Left ventricle myocardium inferior (tissue), 1 donor: ENCODE measurements around the gene FBXO10. TPM values are rescaled to one million over a fixed set of nuclear protein-coding genes. Genes with fewer than 3 reads are reported as not detected.

Source experiments
- DNase-seq: peaks from one replicate; pipeline ENCODE4 v3.0.0-alpha.2; 2020
- H3K27ac ChIP-seq: fragments of 200-600 bp; replicated peaks from 2 replicates; pipeline ENCODE4 v1.8.0; 2021
- H3K27me3 ChIP-seq: fragments of 200-600 bp; 2 replicates; pipeline ENCODE4 v1.8.0; 2021; ENCODE audit warnings: low read depth
- H3K36me3 ChIP-seq: fragments of 200-600 bp; 2 replicates; pipeline ENCODE4 v1.8.0; 2021
- H3K4me1 ChIP-seq: fragments of 200-600 bp; 2 replicates; pipeline ENCODE4 v1.8.0; 2021
- H3K4me3 ChIP-seq: fragments of 200-600 bp; 2 replicates; pipeline ENCODE4 v1.8.0; 2021; ENCODE audit warnings: mild to moderate bottlenecking, moderate library complexity
- H3K9me3 ChIP-seq: fragments of 200-600 bp; replicated peaks from 2 replicates; pipeline ENCODE4 v1.8.0; 2021
- intact Hi-C: fragments of 100-400 bp; cut with micrococcal nuclease; formaldehyde crosslinking; loops from one replicate; pipeline ENCODE4 v1.11.0; 2022
- total RNA-seq: library from RNA; stranded (reverse); fragmentation: NEBNext Ultra II Directional; extraction: Animal tissue kit (Norgen Biotek cat#: 25700); gene quantifications from one replicate; pipeline ENCODE4 v1.2.1, GENCODE V29; 2021
- TF ChIP-seq, protein P1 (sequence below): fragments of 200-600 bp; IDR thresholded peaks from 2 replicates; pipeline ENCODE4 v1.8.0; 2021; ENCODE audit warnings: antibody characterized with exemption, mild to moderate bottlenecking, borderline replicate concordance
- donor health status: DM: no; HTN: yes; CAD: no; lungs with severe emphysema.

FBXO10 gene
- total RNA-seq, 1 donor from 2014 or later: 6.7 TPM

DNA sequence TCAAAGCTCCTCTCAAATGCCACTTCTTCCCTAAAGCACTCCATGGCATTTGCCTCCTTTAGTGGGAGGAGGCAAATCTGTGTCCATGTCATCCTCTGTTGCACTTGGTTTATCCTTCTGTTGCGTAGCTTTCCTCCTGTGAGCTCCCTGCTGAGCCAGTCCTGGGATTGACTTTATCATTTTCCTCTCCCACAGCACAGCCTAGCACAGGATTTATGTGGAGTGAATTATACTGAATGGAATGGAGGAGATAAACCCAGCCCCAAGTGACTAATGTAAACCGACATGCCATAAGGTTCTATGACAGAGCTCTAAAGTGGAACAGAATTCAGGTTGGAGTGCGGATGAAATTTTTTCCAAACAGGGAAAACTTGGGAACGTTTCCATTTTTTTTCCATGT, 42.6 kb upstream of the FBXO10 start:
- H3K27ac ChIP-seq: no peak overlapping the region
- TF ChIP-seq, protein P1, sequence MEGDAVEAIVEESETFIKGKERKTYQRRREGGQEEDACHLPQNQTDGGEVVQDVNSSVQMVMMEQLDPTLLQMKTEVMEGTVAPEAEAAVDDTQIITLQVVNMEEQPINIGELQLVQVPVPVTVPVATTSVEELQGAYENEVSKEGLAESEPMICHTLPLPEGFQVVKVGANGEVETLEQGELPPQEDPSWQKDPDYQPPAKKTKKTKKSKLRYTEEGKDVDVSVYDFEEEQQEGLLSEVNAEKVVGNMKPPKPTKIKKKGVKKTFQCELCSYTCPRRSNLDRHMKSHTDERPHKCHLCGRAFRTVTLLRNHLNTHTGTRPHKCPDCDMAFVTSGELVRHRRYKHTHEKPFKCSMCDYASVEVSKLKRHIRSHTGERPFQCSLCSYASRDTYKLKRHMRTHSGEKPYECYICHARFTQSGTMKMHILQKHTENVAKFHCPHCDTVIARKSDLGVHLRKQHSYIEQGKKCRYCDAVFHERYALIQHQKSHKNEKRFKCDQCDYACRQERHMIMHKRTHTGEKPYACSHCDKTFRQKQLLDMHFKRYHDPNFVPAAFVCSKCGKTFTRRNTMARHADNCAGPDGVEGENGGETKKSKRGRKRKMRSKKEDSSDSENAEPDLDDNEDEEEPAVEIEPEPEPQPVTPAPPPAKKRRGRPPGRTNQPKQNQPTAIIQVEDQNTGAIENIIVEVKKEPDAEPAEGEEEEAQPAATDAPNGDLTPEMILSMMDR: no peak
- intact Hi-C loops: no loop called here
- no peaks in the 10 kb centered on the region for H3K27me3 ChIP-seq
- H3K4me3 ChIP-seq: no peak overlapping the region
- no peak for DNase-seq
- no peaks in the 10 kb centered on the region for H3K9me3 ChIP-seq
- no peaks in the 10 kb centered on the region for H3K36me3 ChIP-seq
- H3K4me1 ChIP-seq: no peaks in the 10 kb centered on the region

- TF ChIP-seq, protein P1: no peak
- H3K27ac ChIP-seq: no peak overlapping the region
- H3K4me3 ChIP-seq: no peak overlapping the region
Measured at GRCh38 chr9:37617832-37618231, 41.7 kb upstream of the FBXO10 start.

GRCh38 chr9:37617161-37617560, 41.0 kb upstream of the FBXO10 start:
- DNase-seq: no peak
- Histone ChIP-seq H3K4me3 (no peak overlapping the region), H3K36me3 (no peaks in the 10 kb centered on the region), H3K27ac (no peak overlapping the region), H3K4me1 (no peaks in the 10 kb centered on the region), H3K27me3 (no peaks in the 10 kb centered on the region), H3K9me3 (no peaks in the 10 kb centered on the region)
- intact Hi-C loops: no loop called here
- TF ChIP-seq, protein P1: no peak

More at GRCh38 chr9:37617832-37618231, 41.7 kb upstream of the FBXO10 start:
- intact Hi-C loops: no loop called here
- Histone ChIP-seq H3K9me3 (no peaks in the 10 kb centered on the region), H3K27me3 (no peaks in the 10 kb centered on the region), H3K4me1 (no peaks in the 10 kb centered on the region), H3K36me3 (no peaks in the 10 kb centered on the region)
- no peak for DNase-seq

DNA sequence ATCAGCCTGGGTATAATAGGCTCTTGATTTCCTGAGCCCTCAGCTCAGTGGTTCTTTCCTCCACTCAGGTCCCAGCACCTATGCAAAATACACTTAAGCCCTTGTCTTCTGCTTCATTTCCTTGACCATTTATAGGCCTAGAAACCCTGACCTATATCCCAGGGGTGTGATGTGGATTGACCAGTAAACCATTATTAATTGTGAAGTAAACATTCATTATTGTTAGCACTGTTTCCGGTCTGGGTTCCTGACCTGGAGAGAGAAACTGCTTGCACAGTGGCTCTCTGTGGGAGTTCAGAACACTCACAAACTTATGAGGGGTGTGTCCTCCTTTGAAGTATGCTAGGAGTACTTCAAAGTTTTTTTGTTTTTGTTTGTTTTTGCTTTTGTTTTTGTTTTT, 35.8 kb upstream of the FBXO10 start:
- Histone ChIP-seq H3K36me3 (no peaks in the 10 kb centered on the region), H3K4me1 (no peaks in the 10 kb centered on the region), H3K4me3 (no peak overlapping the region), H3K9me3 (no peaks in the 10 kb centered on the region), H3K27ac (no peak overlapping the region), H3K27me3 (no peaks in the 10 kb centered on the region)
- intact Hi-C loops: no loop called here
- DNase-seq: no peak
- TF ChIP-seq, protein P1: no peak

GRCh38 chr9:37611014-37611413, 34.8 kb upstream of the FBXO10 start:
- H3K4me1 ChIP-seq: no peaks in the 10 kb centered on the region
- H3K27me3 ChIP-seq: no peaks in the 10 kb centered on the region
- no peaks in the 10 kb centered on the region for H3K9me3 ChIP-seq
- TF ChIP-seq, protein P1: no peak
- intact Hi-C loops: no loop called here
- H3K4me3 ChIP-seq: no peak overlapping the region
- no peak for DNase-seq
- H3K27ac ChIP-seq: no peak overlapping the region
- H3K36me3 ChIP-seq: no peaks in the 10 kb centered on the region
